MCF 10A (cell line): ENCODE data around the gene KSR1. TPM values are rescaled to one million over a fixed set of nuclear protein-coding genes. Genes with fewer than 3 reads are reported as not detected.
A peak's percentile ranks its signal among the peaks of the same experiment; 100 is the strongest.

ENCODE experiments used
- BruUV-seq: library from RNA; stranded (reverse); fragments of 400-500 nt; replicated peaks from 2 replicates; lab custom pipeline; 2021; lab: Mats Ljungman, UMichigan
- CTCF ChIA-PET: fragments of 300-600 bp; sonication (Branson Sonifier 250); formaldehyde crosslinking; extraction: SDS; loops from one replicate; lab custom pipeline; 2021; ENCODE audit warnings: antibody characterized with exemption, inconsistent platforms; lab: Yijun Ruan, JAX
- POLR2A ChIA-PET: fragments of 300-600, 350-650 bp; sonication (Branson Sonifier 250); formaldehyde crosslinking; extraction: SDS; loops from one replicate; lab custom pipeline; 2020; ENCODE audit warnings: antibody characterized with exemption, inconsistent platforms; lab: Yijun Ruan, JAX
- DNase-seq: peaks from one replicate; pipeline ENCODE4 v3.0.0-alpha.2; 2018; ENCODE audit not compliant: unreplicated experiment
- H3K27ac Mint-ChIP-seq: one replicate; pipeline ENCODE4 v1.8.0; 2022; ENCODE audit warnings: mild to moderate bottlenecking, low read depth, mixed read lengths; ENCODE audit not compliant: unreplicated experiment
- H3K27me3 Mint-ChIP-seq: one replicate; pipeline ENCODE4 v1.8.0; 2022; ENCODE audit warnings: mixed read lengths; ENCODE audit not compliant: insufficient read depth, unreplicated experiment
- H3K36me3 Mint-ChIP-seq: one replicate; pipeline ENCODE4 v1.8.0; 2022; ENCODE audit warnings: mild to moderate bottlenecking, moderate library complexity, mixed read lengths; ENCODE audit not compliant: insufficient read depth, unreplicated experiment
- H3K4me1 Mint-ChIP-seq: one replicate; pipeline ENCODE4 v1.8.0; 2022; ENCODE audit warnings: mixed read lengths; ENCODE audit not compliant: insufficient read depth, unreplicated experiment
- H3K4me3 Mint-ChIP-seq: one replicate; pipeline ENCODE4 v1.8.0; 2022; ENCODE audit warnings: mild to moderate bottlenecking, moderate library complexity, mixed read lengths; ENCODE audit not compliant: unreplicated experiment
- H3K9me3 Mint-ChIP-seq: one replicate; pipeline ENCODE4 v1.8.0; 2022; ENCODE audit warnings: mixed read lengths; ENCODE audit not compliant: unreplicated experiment
- intact Hi-C: fragments of 100-400 bp; cut with micrococcal nuclease; formaldehyde crosslinking; loops from 2 replicates; pipeline ENCODE4 v1.14.1; 2022
- total RNA-seq: library from RNA; stranded (reverse); gene quantifications from 2 replicates; pipeline ENCODE4 v1.2.3, GENCODE V29; 2022
- TF ChIP-seq, protein P1 (sequence below): fragments of 200-600 bp; IDR thresholded peaks from one replicate; pipeline ENCODE4 v1.8.0; 2022; ENCODE audit warnings: antibody characterized with exemption, mild to moderate bottlenecking; ENCODE audit not compliant: unreplicated experiment

KSR1 gene
- total RNA-seq, 1 experiment from 2014 or later, result 7.2 TPM

DNA sequence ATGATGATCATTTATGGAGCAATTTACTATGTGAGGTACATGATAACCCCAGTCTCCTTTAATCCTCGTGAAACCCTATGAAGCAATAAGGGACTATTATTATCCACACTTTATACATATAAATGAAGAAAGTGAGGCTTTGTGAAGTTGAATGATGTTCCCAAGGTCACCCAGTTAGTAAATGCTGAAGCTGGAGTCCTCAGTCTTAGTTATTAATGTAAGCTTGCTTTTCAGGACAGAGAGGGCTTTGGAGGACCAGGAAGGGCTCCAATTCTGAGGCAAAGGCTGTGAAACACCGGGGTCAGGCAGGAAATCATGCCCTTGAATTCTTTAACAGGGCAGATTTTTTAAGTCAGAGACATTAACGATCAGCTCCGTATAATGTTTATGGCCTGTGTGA lies 36.8 kb downstream of the KSR1 start:
- TF ChIP-seq, protein P1, sequence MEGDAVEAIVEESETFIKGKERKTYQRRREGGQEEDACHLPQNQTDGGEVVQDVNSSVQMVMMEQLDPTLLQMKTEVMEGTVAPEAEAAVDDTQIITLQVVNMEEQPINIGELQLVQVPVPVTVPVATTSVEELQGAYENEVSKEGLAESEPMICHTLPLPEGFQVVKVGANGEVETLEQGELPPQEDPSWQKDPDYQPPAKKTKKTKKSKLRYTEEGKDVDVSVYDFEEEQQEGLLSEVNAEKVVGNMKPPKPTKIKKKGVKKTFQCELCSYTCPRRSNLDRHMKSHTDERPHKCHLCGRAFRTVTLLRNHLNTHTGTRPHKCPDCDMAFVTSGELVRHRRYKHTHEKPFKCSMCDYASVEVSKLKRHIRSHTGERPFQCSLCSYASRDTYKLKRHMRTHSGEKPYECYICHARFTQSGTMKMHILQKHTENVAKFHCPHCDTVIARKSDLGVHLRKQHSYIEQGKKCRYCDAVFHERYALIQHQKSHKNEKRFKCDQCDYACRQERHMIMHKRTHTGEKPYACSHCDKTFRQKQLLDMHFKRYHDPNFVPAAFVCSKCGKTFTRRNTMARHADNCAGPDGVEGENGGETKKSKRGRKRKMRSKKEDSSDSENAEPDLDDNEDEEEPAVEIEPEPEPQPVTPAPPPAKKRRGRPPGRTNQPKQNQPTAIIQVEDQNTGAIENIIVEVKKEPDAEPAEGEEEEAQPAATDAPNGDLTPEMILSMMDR, result no peak
- intact Hi-C loops, result no loop called here
- ChIA-PET CTCF (interaction anchor here (0.8 to 12.2 kb wide), 13 partner anchors 22 to 164 kb away, joined by 3 to 196 read pairs (median 4); no protein-coding TSS in a partner anchor), POLR2A (interaction anchor here (1.2 to 3.3 kb wide), 3 partner anchors 60 to 107 kb away, joined by 3 to 21 read pairs (median 12); no protein-coding TSS in a partner anchor)
- Mint-ChIP-seq H3K9me3 (no peaks in the 10 kb centered on the region), H3K27me3 (no peaks in the 10 kb centered on the region), H3K27ac (no peak overlapping the region), H3K36me3 (no peaks in the 10 kb centered on the region), H3K4me1 (peaks cover 34% of the 10 kb centered on the region), H3K4me3 (no peak overlapping the region)
- no peak for DNase-seq
- BruUV-seq, result no TSS peak

DNA sequence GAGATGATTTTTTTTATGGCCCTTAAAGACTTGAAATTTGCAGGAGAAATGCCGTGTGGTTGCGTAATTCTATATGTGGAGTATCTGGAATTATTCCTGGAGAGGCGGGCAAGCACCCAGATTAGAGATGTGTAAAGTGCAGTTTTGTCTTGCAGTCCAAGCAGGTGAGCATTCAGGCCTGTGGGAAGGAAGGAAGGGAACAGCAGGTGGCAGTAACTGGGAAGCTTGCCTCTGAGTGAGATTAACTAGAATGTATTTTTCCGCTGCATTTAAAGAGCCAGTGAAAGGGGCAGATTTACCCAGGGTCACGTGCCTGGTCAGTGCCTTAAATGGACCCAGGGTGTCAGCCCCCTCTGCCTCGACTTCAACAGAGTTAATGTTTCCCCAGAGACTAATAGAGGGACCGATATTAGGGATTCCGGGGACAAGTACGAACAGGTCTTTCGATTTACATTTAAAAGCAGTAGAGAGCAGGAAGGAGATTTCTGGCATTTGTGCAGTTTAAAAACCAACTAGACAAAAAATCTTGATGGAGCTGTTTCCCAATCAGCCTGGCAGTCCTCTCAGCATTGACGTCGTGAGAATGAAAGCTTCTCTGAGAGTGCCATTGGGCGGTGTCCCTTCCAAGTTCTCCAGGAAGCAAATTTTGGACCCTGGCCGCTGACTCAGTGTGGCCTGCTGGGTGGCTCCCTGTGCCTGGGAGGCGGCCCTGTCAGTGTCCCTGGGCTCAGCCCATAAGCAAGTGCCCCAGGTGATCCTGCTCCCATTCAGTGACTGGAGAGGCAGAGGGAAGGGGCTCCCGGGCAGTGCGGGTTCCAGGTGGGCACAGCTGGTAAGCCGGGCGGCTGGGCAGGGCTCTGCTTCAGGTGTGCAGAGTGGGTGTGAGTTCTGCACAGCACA lies 38.2 kb downstream of the KSR1 start:
- no TSS peak for BruUV-seq
- POLR2A ChIA-PET, result interaction anchor here (0.6 to 3.3 kb wide), 17 partner anchors 26 to 250 kb away, joined by 3 to 21 read pairs (median 3); partner anchors contain the start of gene WSB1
- TF ChIP-seq, protein P1, result peak; percentile 26
- Mint-ChIP-seq H3K27ac (peak overlapping the region; percentile 88), H3K9me3 (no peaks in the 10 kb centered on the region), H3K4me3 (peak overlapping the region; percentile 73), H3K27me3 (no peaks in the 10 kb centered on the region), H3K36me3 (no peaks in the 10 kb centered on the region), H3K4me1 (peaks cover 22% of the 10 kb centered on the region)
- CTCF ChIA-PET, result interaction anchor here (0.6 to 12.2 kb wide), 34 partner anchors 13 to 265 kb away, joined by 3 to 196 read pairs (median 4); no protein-coding TSS in a partner anchor
- intact Hi-C loops, result loop anchor here (1.0 kb wide), 3 partner anchors 40 to 106 kb away; no protein-coding TSS in a partner anchor
- DNase-seq, result peak; percentile 93

DNA sequence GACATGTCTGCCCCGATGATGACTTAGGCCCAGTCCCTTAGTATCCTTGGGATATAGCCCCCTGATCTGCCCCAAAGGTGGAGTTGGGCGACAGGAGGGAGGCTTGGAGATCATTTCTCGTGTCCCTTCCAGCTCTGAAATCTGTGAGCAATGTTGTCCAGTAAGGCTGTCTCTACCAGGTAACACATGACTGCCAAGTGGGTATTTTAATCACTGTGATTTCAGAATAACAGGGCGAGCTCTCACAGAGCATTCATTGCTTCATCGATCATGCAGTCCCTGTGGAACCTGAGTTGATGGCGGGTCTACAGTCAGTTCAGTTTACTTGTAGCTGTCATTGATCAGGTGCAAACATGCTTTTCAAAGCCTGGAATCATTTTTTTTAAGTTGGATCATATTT lies 39.2 kb downstream of the KSR1 start:
- ChIA-PET CTCF (interaction anchor here (0.6 to 12.2 kb wide), 15 partner anchors 12 to 259 kb away, joined by 3 to 196 read pairs (median 5); no protein-coding TSS in a partner anchor), POLR2A (interaction anchor here (1.0 to 3.3 kb wide), 7 partner anchors 25 to 111 kb away, joined by 3 to 21 read pairs (median 5); no protein-coding TSS in a partner anchor)
- intact Hi-C loops, result no loop called here
- BruUV-seq, result no TSS peak
- no peak for DNase-seq
- TF ChIP-seq, protein P1, result no peak
- peaks cover 4% of the 10 kb centered on the region for H3K9me3 Mint-ChIP-seq
- peak overlapping the region; percentile 73 for H3K4me3 Mint-ChIP-seq
- H3K27me3 Mint-ChIP-seq, result no peaks in the 10 kb centered on the region
- H3K4me1 Mint-ChIP-seq, result peaks cover 17% of the 10 kb centered on the region
- peak overlapping the region; percentile 88 for H3K27ac Mint-ChIP-seq
- no peaks in the 10 kb centered on the region for H3K36me3 Mint-ChIP-seq

DNA sequence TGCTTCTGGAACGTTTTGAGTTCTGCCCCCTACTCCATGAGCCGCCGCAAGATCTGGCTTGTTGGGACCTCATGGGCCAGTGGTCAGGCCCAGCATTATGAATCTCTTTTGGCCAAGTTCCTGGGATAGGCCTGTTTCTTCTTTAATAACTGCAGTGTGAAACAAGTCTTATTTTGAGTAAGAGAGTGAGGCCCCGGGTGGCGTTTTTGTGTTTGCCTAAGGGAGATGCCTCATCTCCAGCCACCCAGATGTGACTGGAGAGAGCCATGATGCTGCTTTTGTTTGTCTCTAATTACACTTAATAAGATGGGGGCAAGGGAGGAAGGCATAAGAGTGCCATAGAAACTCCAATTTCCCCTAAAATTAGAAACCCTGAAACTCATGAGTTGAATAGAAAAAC lies 39.8 kb downstream of the KSR1 start:
- H3K27me3 Mint-ChIP-seq, result no peaks in the 10 kb centered on the region
- H3K4me3 Mint-ChIP-seq, result no peak overlapping the region
- H3K4me1 Mint-ChIP-seq, result peaks cover 17% of the 10 kb centered on the region
- no peak overlapping the region for H3K27ac Mint-ChIP-seq
- CTCF ChIA-PET, result interaction anchor here (0.6 to 12.2 kb wide), 4 partner anchors 44 to 152 kb away, joined by 3 to 196 read pairs (median 6); no protein-coding TSS in a partner anchor
- no TSS peak for BruUV-seq
- no peaks in the 10 kb centered on the region for H3K36me3 Mint-ChIP-seq
- TF ChIP-seq, protein P1, result no peak
- peaks cover 7% of the 10 kb centered on the region for H3K9me3 Mint-ChIP-seq
- POLR2A ChIA-PET, result interaction anchor here (1.6 kb wide), 1 partner anchor 104 kb away, joined by 4 read pairs; no protein-coding TSS in a partner anchor
- intact Hi-C loops, result no loop called here
- no peak for DNase-seq
